Osteoblast (primary cell): ENCODE results near the gene PDE4B. TPM values are rescaled to one million over a fixed set of nuclear protein-coding genes. Genes with fewer than 3 reads are reported as not detected.
A peak's percentile ranks its signal among the peaks of the same experiment; 100 is the strongest.

Source experiments
- DNase-seq: peaks from one replicate; pipeline ENCODE4 v3.0.0; 2011; ENCODE audit warnings: low spot score, mixed read lengths; ENCODE audit not compliant: insufficient read length; ENCODE audit errors: missing footprints
- H2AFZ ChIP-seq: 2 replicates; pipeline ENCODE4 v1.6.0; 2011; ENCODE audit warnings: mild to moderate bottlenecking, low read length
- H3K27ac ChIP-seq: 2 replicates; pipeline ENCODE4 v1.5.1; 2011; ENCODE audit warnings: mild to moderate bottlenecking, low read depth, low read length, moderate library complexity
- H3K27me3 ChIP-seq: 2 replicates; pipeline ENCODE4 v1.6.0; 2012; ENCODE audit warnings: mild to moderate bottlenecking, control low read depth, inconsistent platforms, low read length, moderate library complexity; ENCODE audit not compliant: insufficient read depth
- H3K36me3 ChIP-seq: 2 replicates; pipeline ENCODE4 v1.5.1; 2011; ENCODE audit warnings: mild to moderate bottlenecking, low read length, control low read depth, moderate library complexity; ENCODE audit not compliant: insufficient read depth
- H3K4me1 ChIP-seq: 2 replicates; pipeline ENCODE4 v1.5.1; 2011; ENCODE audit warnings: mild to moderate bottlenecking, low read length, control low read depth, moderate library complexity; ENCODE audit not compliant: insufficient read depth
- H3K4me2 ChIP-seq: 2 replicates; pipeline ENCODE4 v1.6.0; 2011; ENCODE audit warnings: mild to moderate bottlenecking, low read length; ENCODE audit not compliant: insufficient read depth
- H3K4me3 ChIP-seq: fragments of 200-600 bp; sonication (generic); 3 replicates; pipeline ENCODE4 v1.5.1; 2012; ENCODE audit warnings: mild to moderate bottlenecking, low read length, inconsistent platforms; ENCODE audit not compliant: insufficient read depth
- H3K79me2 ChIP-seq: 2 replicates; pipeline ENCODE4 v1.6.0; 2012; ENCODE audit warnings: mild to moderate bottlenecking, low read length, control low read depth, inconsistent platforms; ENCODE audit not compliant: insufficient read depth
- H3K9me3 ChIP-seq: 2 replicates; pipeline ENCODE4 v1.5.1; 2011; ENCODE audit warnings: low read depth, low read length, control low read depth
- H4K20me1 ChIP-seq: 2 replicates; pipeline ENCODE4 v1.6.0; 2012; ENCODE audit warnings: mild to moderate bottlenecking, low read length, control low read depth; ENCODE audit not compliant: insufficient read depth
- total RNA-seq: library from RNA; depleted of rRNA; stranded (reverse); fragments of >200 nt; gene quantifications from 2 replicates; pipeline ENCODE4 v1.2.3, GENCODE V29; 2012
- TF ChIP-seq, protein P1 (sequence below): IDR thresholded peaks from 2 replicates; pipeline ENCODE4 v1.5.1; 2011; ENCODE audit warnings: mild to moderate bottlenecking, low read depth, low read length, moderate library complexity; ENCODE audit errors: extremely low read depth

Gene PDE4B
- 19.2 and 21.4 TPM in 2 replicates for total RNA-seq

DNA sequence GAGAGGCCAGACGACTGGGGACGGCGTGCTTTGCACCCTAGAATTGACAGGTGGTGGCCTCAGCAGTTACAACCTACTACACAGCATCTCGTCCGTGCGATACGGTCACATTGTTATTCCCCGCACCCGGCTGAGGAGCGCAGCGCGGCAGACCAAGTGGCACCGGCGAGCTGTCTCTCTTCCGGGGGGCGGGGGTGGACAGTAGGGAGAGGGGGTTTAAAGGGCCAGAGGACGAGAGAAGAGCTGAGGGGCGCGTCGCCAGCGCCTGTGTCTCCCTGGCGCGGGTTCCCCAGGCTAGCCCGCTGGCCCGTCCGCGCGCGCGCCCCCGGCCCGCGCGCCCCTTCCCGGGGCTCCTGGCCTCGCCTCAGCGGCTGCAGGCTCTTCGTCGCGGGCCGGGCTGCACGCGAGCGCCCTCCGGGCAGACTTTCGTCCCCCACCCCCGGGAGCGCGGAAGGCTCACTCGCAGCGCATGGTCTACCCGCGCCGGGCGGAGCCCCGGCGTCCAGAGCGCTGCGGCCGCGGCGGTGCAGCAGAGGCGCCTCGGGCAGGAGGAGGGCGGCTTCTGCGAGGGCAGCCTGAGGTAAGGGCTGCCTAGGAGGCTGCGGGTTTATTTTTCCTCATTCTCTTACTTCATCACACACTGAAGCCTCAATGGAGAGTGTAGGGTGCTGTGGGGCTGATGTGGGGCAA is at the start of gene PDE4B:
PDE4B (plus strand) TSS at position 227 of the 690 bp plus-strand sequence.
- no peaks in the 10 kb centered on the region for H3K36me3 ChIP-seq
- H4K20me1 ChIP-seq, result no peaks in the 10 kb centered on the region
- peak within 1 kb of the TSS; percentile 89 for H3K4me2 ChIP-seq
- H3K4me1 ChIP-seq, result peaks cover 17% of the 10 kb centered on the region
- no peaks in the 10 kb centered on the region for H3K27me3 ChIP-seq
- H3K9me3 ChIP-seq, result peaks cover 3% of the 10 kb centered on the region
- H3K4me3 ChIP-seq, result peak within 1 kb of the TSS; percentile 82
- peak; percentile 91 for DNase-seq
- peak within 1 kb of the TSS; percentile 88 for H2AFZ ChIP-seq
- H3K79me2 ChIP-seq, result peaks cover 32% of the 10 kb centered on the region
- H3K27ac ChIP-seq, result peak within 1 kb of the TSS; percentile 37
- TF ChIP-seq, protein P1, sequence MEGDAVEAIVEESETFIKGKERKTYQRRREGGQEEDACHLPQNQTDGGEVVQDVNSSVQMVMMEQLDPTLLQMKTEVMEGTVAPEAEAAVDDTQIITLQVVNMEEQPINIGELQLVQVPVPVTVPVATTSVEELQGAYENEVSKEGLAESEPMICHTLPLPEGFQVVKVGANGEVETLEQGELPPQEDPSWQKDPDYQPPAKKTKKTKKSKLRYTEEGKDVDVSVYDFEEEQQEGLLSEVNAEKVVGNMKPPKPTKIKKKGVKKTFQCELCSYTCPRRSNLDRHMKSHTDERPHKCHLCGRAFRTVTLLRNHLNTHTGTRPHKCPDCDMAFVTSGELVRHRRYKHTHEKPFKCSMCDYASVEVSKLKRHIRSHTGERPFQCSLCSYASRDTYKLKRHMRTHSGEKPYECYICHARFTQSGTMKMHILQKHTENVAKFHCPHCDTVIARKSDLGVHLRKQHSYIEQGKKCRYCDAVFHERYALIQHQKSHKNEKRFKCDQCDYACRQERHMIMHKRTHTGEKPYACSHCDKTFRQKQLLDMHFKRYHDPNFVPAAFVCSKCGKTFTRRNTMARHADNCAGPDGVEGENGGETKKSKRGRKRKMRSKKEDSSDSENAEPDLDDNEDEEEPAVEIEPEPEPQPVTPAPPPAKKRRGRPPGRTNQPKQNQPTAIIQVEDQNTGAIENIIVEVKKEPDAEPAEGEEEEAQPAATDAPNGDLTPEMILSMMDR, result no peak

DNA sequence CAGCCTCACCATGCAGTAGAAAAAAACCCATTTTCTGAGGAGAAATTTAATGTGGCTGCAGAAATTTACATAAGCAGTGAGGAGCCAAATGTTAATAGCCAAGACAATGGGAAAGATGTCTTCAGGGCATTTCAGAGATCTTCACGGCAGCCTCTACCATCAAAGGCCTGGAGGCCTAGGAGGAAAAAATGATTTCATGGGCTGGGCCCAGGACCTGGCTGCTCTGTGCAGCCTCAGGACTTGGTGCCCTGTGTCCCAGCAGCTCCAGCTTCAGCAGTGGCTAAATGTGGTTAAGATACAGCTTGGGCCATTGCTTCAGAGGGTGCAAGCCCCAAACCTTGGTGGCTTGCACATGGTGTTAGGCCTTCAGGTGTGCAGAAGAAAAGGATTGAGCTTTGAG is 48.0 kb upstream of the PDE4B start:
- Histone ChIP-seq H3K4me2 (no peak overlapping the region), H4K20me1 (no peaks in the 10 kb centered on the region), H3K9me3 (peaks cover 2% of the 10 kb centered on the region), H3K79me2 (no peaks in the 10 kb centered on the region), H3K4me1 (no peaks in the 10 kb centered on the region), H3K4me3 (no peak overlapping the region), H3K36me3 (no peaks in the 10 kb centered on the region), H3K27ac (no peak overlapping the region), H2AFZ (no peak overlapping the region), H3K27me3 (no peaks in the 10 kb centered on the region)
- no peak for DNase-seq
- TF ChIP-seq, protein P1, result no peak

DNA sequence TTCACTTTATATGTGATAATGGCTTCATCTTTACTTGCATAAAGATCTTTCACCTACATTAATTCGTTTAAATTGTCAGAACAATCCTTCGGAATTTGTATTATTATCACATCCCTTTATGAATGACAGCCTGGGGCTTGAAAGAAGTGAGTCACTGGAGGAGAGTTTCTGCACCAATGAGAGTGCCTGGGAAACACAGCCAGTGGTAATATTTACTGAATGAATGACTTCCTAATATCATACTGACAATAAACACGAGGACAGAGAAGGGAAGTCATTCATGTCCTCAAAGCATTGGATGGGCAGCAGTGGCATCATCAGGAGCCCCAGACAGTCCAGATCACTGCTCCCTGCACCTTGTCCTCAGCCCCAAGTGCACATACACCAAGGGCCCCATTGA is 40.7 kb upstream of the PDE4B start:
- Histone ChIP-seq H3K27ac (no peak overlapping the region), H3K4me3 (no peak overlapping the region), H3K4me2 (no peak overlapping the region), H4K20me1 (no peaks in the 10 kb centered on the region), H3K9me3 (no peaks in the 10 kb centered on the region), H3K79me2 (no peaks in the 10 kb centered on the region), H3K4me1 (no peaks in the 10 kb centered on the region), H2AFZ (no peak overlapping the region), H3K27me3 (no peaks in the 10 kb centered on the region), H3K36me3 (no peaks in the 10 kb centered on the region)
- DNase-seq, result no peak
- TF ChIP-seq, protein P1, result no peak

DNA sequence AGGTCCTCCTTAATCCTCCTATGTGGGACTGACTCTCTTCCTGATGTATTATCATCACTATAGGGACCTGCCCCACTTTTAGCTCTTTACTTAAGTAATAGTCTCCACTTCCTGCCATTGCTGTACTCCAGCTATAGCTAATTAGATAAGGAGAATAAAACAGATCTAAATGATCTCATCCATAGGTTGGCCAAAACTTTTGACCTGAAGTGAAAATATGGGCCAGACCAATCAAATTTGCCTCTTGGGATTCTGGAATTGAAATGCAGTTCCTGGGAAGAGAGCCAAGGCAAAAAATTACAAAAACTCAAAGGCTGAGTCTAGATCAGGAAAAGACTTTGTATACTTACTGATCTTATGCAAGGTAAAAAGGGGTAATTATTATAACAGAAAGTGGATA is 36.1 kb upstream of the PDE4B start:
- H3K27ac ChIP-seq, result no peak overlapping the region
- H3K27me3 ChIP-seq, result no peaks in the 10 kb centered on the region
- H4K20me1 ChIP-seq, result no peaks in the 10 kb centered on the region
- no peak overlapping the region for H3K4me3 ChIP-seq
- no peak overlapping the region for H3K4me2 ChIP-seq
- no peak overlapping the region for H2AFZ ChIP-seq
- H3K36me3 ChIP-seq, result no peaks in the 10 kb centered on the region
- H3K9me3 ChIP-seq, result no peaks in the 10 kb centered on the region
- TF ChIP-seq, protein P1, result no peak
- peaks cover 6% of the 10 kb centered on the region for H3K4me1 ChIP-seq
- no peak for DNase-seq
- H3K79me2 ChIP-seq, result no peaks in the 10 kb centered on the region
